T-helper 1 cell (primary cell): ENCODE results near the gene MYH14.
"Not testable (repeated sequence)": the region's sequence is repeated elsewhere in the genome, so short reads cannot be mapped to it uniquely, and the experiment has no call there.

Experiments used
- DNase-seq, 5 donors: peaks; one replicate each; pipeline ENCODE4 v3.0.0-alpha.2; 2012 to 2020

Gene MYH14

GRCh38 chr19:50337031-50337430 is 133.6 kb downstream of the MYH14 start:
- not testable (repeated sequence) for DNase-seq

DNA sequence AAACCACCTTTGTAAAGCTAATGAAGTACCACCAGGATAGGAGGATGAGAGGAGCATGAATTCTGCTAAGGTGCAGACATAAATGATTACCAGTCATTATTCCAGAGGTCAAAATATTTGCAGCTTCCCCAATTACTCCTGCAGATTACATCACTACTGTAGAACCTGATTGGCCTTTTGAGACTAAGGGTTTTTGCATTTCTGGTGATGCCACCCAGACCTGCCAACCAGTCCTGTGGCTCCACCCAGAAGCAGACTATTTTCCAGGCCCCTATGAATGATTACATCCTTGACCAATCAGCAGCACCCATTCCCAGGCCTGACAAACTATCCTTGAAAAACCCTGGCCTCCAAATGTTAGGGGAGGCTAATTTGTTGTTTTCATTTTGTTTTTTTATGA is 136.9 kb downstream of the MYH14 start:
- no peak for DNase-seq

DNA sequence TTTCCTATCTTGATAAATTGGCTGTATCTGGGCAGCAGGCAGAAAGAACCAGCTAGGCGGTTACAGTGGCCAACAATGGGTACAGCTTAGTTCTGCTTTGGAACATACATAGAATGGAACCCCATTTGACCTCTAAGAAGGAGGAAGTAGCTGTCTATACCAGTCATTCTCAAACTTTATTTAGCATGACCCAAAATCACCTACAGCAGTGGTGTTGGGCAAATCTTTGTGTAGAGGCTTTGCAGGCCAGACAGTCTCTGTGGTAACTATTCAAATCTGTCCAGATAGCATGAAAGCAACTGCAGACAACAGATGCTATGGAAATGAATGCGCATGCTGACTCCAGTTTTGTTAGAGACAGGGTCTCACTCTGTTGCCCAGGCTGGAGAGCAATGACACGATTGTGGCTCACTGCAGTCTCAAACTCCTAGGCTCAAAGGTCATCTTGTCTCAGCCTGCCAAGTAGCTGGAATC is 137.7 kb downstream of the MYH14 start:
- DNase-seq = no peak

DNA sequence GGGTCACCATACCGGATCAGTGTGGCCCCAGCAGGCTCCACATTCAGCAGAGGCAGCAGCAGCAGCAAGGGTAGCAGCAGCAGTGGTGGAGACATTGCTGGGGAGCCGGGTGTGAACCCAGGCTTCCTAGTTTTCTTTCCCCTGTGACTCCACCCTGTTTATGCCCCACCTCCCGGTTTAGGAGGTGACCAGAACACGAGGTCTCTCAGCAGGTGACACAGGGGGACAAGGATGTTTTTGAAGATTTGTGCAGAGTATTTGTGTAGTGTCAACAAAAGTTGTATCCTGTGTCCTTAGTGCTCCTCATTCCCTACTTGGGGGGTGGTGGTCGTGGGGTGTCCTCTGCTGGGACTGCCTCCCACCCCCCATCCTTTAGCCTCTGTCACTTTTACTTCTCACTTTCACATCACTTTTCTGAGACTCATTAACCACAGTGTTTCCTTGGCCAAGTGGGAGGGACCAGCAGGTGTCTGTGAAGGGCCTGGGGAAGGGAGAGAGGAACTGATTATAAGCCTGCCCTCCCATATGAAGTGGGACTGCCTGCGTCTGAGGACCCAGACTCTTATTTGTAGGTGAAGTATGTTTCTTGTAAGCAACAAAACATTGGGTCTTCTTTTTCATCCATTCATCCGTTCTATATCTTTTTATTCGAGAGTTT is 141.4 kb downstream of the MYH14 start:
- no peak for DNase-seq

- peak in 1 of 5 donors; percentile 60 for DNase-seq
Observed at GRCh38 chr19:50347089-50347581, 143.7 kb downstream of the MYH14 start.

- DNase-seq = no peak
Observed at GRCh38 chr19:50349277-50350057, 146.0 kb downstream of the MYH14 start.

GRCh38 chr19:50352242-50352641 is 148.8 kb downstream of the MYH14 start:
- DNase-seq = no peak

DNA sequence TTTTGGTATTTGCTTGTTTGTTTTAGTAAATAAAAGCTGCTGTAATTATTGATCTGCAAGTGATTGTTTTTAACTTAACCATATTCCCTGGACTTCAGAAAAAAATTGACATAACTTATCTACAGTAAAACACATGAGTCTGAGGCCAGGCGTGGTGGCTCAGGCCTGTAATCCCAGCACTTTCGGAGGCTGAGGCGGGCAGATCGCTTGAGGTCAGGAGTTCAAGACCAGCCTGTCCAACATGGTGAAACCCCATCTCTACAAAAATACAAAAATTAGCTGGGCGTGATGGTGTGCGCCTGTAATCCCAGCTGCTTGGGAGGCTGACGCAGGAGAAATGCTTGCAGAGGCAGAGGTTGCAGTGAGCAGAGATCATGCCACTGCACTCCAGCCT is 150.1 kb downstream of the MYH14 start:
- DNase-seq = not testable (repeated sequence)

- DNase-seq = no peak
Observed at GRCh38 chr19:50356691-50357177, 153.3 kb downstream of the MYH14 start.

DNA sequence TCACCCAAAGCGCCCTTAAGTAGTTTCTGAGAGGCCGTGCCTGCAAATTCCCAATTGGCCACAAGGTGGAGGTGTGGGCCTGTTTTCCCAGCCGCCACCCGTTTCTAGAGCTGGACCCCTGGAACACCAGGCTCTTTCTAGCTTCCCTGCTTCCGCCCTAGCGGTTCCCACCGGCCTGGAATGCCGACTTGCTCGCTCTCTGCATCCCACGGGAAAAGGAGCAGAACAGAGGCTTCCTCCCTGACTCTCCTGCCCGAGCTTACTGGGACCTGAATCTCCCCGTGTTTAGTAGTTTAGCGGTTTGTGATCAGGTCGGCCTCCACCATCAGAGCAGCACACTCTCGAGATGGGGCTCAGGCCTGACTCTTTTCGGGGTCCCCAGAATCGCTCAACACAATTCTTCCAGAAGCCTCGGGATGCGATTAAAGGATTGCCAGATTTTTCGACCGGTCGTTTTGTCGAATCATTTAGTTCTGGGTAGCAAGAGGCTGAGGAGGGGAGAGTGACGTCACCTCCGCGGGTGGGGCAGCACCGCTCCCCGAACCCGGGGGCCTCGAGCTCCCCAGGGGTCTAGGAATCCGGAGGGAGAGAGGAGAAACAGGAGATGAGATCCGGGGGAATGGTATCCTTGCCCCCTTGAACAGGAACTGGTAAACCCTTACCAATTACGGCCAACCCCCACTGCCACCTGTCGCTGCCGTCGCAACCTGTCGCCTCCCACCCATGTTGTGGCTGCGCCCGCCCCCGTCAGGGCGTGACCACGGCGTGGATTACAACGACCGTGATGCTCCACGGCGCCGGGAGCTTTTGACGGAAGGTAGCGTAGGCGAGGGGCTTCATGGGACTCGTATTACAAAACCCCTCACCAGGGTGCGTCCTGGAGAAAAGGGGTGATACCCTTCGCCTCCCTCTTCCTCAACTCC is 154.0 kb downstream of the MYH14 start:
- DNase-seq = peak; percentile 73 to 88 (median 80)

GRCh38 chr19:50358483-50359327 is 155.3 kb downstream of the MYH14 start:
- peak; percentile 56 to 82 (median 73) for DNase-seq

- no peak for DNase-seq
Observed at GRCh38 chr19:50359328-50359818, 156.0 kb downstream of the MYH14 start.
